HG02588 (cell line): ENCODE results near the gene ATP1B1.
A peak's percentile ranks its signal among the peaks of the same experiment; 100 is the strongest.
"Not testable (repeated sequence)": the region's sequence is repeated elsewhere in the genome, so short reads cannot be mapped to it uniquely, and the experiment has no call there.

ENCODE experiments used
- ATAC-seq: cut with Tn5 transposase; IDR thresholded peaks from one replicate; pipeline ENCODE4 v1.9.1; 2021; ENCODE audit warnings: mild to moderate bottlenecking, moderate library complexity; ENCODE audit not compliant: unreplicated experiment

Gene ATP1B1

GRCh38 chr1:169113613-169114119, 7.2 kb downstream of the ATP1B1 start:
- no peak for ATAC-seq

- no peak for ATAC-seq
These were observed 9.5 kb downstream of the ATP1B1 start for GRCh38 chr1:169115891-169116585.

- no peak for ATAC-seq
These were observed 10.5 kb downstream of the ATP1B1 start for GRCh38 chr1:169117014-169117413.

GRCh38 chr1:169117599-169117998, 11.1 kb downstream of the ATP1B1 start:
- no peak for ATAC-seq

GRCh38 chr1:169118227-169118626, 11.7 kb downstream of the ATP1B1 start:
- no peak for ATAC-seq

GRCh38 chr1:169119405-169119804, 12.9 kb downstream of the ATP1B1 start:
- ATAC-seq = no peak

GRCh38 chr1:169120066-169120465, 13.6 kb downstream of the ATP1B1 start:
- no peak for ATAC-seq

GRCh38 chr1:169121146-169121923, 14.8 kb downstream of the ATP1B1 start:
- no peak for ATAC-seq

- peak; percentile 60 for ATAC-seq
These were observed 16.5 kb downstream of the ATP1B1 start for GRCh38 chr1:169122976-169123375.

- ATAC-seq = no peak
These were observed 18.0 kb downstream of the ATP1B1 start for GRCh38 chr1:169124459-169124858.

GRCh38 chr1:169125597-169125996, 19.1 kb downstream of the ATP1B1 start:
- not testable (repeated sequence) for ATAC-seq

GRCh38 chr1:169126335-169126734, 19.8 kb downstream of the ATP1B1 start:
- no peak for ATAC-seq

- ATAC-seq = no peak
These were observed 20.8 kb downstream of the ATP1B1 start for GRCh38 chr1:169127305-169127704.

- no peak for ATAC-seq
These were observed 22.1 kb downstream of the ATP1B1 start for GRCh38 chr1:169128562-169128961.

- ATAC-seq = no peak
These were observed 22.8 kb downstream of the ATP1B1 start for GRCh38 chr1:169129109-169129784.

- no peak for ATAC-seq
These were observed 24.2 kb downstream of the ATP1B1 start for GRCh38 chr1:169130683-169131082.

- no peak for ATAC-seq
These were observed 26.2 kb downstream of the ATP1B1 start for GRCh38 chr1:169132512-169133227.

- no peak for ATAC-seq
These were observed 26.7 kb downstream of the ATP1B1 start for GRCh38 chr1:169133228-169133576.

- no peak for ATAC-seq
These were observed 27.5 kb downstream of the ATP1B1 start for GRCh38 chr1:169133801-169134502.

- ATAC-seq = no peak
These were observed 30.9 kb downstream of the ATP1B1 start for GRCh38 chr1:169137357-169137756.
